ENCODE measurements around the gene DERA. TPM values are rescaled to one million over a fixed set of nuclear protein-coding genes. Genes with fewer than 3 reads are reported as not detected.

The DERA gene
- total and polyA plus RNA-seq, 2 donors from 2014 or later: 40.2 to 59.5 TPM

DNA sequence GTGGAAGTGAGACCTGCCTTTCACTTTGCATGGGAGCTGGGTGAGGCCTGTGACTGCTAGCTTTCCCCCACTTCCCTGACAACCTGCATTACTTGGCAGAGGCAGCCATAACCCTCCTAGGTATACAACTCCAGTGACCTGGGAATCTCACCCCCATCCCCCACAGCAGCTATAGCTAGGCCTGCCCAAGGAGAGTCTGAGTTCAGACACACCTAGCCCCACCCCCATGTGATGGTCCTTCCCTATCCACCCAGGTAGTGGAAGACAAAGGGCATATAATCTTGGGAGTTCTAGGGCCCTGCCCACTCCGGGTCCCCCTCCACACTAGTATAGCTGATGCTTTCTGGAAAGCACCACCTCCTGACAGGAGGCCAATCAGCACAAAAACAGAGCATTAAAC is 35.3 kb upstream of the DERA start:
- H3K9me3 ChIP-seq (ENCODE audit: control insufficient read depth in 2 of 3, insufficient read depth in 1 of 3, low read length in 3 of 3): no peaks in the 10 kb centered on the region
- H3K4me1 ChIP-seq (ENCODE audit: control insufficient read depth in 2 of 3, insufficient read depth in 2 of 3, low read depth in 1 of 3, low read length in 3 of 3): no peaks in the 10 kb centered on the region
- H3K27ac ChIP-seq (ENCODE audit: low read depth in 2 of 2, low read length in 2 of 2): no peak overlapping the region
- intact Hi-C loops (cut with DNase I): no loop called here
- TF ChIP-seq, protein P1, sequence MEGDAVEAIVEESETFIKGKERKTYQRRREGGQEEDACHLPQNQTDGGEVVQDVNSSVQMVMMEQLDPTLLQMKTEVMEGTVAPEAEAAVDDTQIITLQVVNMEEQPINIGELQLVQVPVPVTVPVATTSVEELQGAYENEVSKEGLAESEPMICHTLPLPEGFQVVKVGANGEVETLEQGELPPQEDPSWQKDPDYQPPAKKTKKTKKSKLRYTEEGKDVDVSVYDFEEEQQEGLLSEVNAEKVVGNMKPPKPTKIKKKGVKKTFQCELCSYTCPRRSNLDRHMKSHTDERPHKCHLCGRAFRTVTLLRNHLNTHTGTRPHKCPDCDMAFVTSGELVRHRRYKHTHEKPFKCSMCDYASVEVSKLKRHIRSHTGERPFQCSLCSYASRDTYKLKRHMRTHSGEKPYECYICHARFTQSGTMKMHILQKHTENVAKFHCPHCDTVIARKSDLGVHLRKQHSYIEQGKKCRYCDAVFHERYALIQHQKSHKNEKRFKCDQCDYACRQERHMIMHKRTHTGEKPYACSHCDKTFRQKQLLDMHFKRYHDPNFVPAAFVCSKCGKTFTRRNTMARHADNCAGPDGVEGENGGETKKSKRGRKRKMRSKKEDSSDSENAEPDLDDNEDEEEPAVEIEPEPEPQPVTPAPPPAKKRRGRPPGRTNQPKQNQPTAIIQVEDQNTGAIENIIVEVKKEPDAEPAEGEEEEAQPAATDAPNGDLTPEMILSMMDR (IDR thresholded peaks at IDR 0.05; ENCODE audit: borderline replicate concordance, extremely low read depth, insufficient read depth): no peak
- H3K9ac ChIP-seq (ENCODE audit: low read length in 3 of 3): no peak overlapping the region
- FAIRE-seq (no peak), DNase-seq (no peak)
- no peak overlapping the region for H3K4me3 ChIP-seq (ENCODE audit: low read length in 3 of 3)
- no peaks in the 10 kb centered on the region for H3K27me3 ChIP-seq (ENCODE audit: control insufficient read depth, insufficient read depth, low read length)
- H3K36me3 ChIP-seq (ENCODE audit: control insufficient read depth in 2 of 3, insufficient read depth in 3 of 3, low read length in 3 of 3): no peaks in the 10 kb centered on the region

DNA sequence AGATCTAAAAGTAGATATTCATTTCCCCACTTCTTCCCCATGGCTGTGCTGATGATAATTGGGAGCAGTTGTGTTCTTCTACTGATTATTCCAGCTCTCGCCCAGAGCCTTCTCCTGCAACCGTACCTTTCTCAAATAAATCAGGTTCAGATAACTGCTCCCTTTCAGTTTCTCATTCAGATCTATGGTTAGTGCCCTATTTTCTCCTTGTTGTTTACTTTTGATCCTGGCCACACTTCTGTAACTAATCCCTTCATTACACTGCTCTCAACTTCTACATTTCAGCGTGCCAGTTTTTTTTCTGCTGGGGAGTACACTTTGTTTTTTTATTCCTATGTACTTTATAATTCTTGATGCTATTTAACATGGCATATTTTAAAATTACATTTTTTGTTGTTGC is 31.7 kb upstream of the DERA start:
- no peak for FAIRE-seq
- Histone ChIP-seq H3K4me1 (ENCODE audit: control insufficient read depth in 2 of 3, insufficient read depth in 2 of 3, low read depth in 1 of 3, low read length in 3 of 3) (peaks cover 0 to 6% (median 5%) of the 10 kb centered on the region in 3 donors), H3K9ac (ENCODE audit: low read length in 3 of 3) (no peak overlapping the region), H3K4me3 (ENCODE audit: low read length in 3 of 3) (no peak overlapping the region), H3K36me3 (ENCODE audit: control insufficient read depth in 2 of 3, insufficient read depth in 3 of 3, low read length in 3 of 3) (no peaks in the 10 kb centered on the region), H3K9me3 (ENCODE audit: control insufficient read depth in 2 of 3, insufficient read depth in 1 of 3, low read length in 3 of 3) (no peaks in the 10 kb centered on the region), H3K27me3 (ENCODE audit: control insufficient read depth, insufficient read depth, low read length) (no peaks in the 10 kb centered on the region), H3K27ac (ENCODE audit: low read depth in 2 of 2, low read length in 2 of 2) (no peak overlapping the region)
- TF ChIP-seq, protein P1 (IDR thresholded peaks at IDR 0.05; ENCODE audit: borderline replicate concordance, extremely low read depth, insufficient read depth): no peak
- intact Hi-C loops (cut with DNase I): no loop called here
- DNase-seq: no peak

DNA sequence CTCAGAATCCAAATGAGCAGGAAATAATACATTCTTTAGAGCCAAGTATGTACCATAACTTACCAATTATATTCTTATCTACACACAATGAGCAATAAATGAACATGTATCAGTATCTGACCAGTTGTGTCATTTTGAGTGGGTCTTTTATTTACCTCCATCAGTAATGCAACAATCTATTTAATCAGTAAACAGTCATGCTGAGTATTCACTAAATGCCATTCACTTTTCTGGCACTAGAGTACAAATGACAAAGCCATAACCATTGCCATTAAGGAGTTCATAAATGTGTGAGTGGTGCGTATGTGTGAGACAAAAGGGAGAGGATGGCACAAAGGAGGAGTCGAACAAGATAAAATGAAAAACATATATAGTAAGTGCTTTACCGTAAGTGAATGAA is 30.4 kb upstream of the DERA start:
- Histone ChIP-seq H3K27ac (ENCODE audit: low read depth in 2 of 2, low read length in 2 of 2) (no peak overlapping the region), H3K4me1 (ENCODE audit: control insufficient read depth in 2 of 3, insufficient read depth in 2 of 3, low read depth in 1 of 3, low read length in 3 of 3) (peaks cover 0 to 6% (median 5%) of the 10 kb centered on the region in 3 donors), H3K36me3 (ENCODE audit: control insufficient read depth in 2 of 3, insufficient read depth in 3 of 3, low read length in 3 of 3) (no peaks in the 10 kb centered on the region), H3K4me3 (ENCODE audit: low read length in 3 of 3) (no peak overlapping the region), H3K27me3 (ENCODE audit: control insufficient read depth, insufficient read depth, low read length) (no peaks in the 10 kb centered on the region), H3K9ac (ENCODE audit: low read length in 3 of 3) (no peak overlapping the region), H3K9me3 (ENCODE audit: control insufficient read depth in 2 of 3, insufficient read depth in 1 of 3, low read length in 3 of 3) (no peaks in the 10 kb centered on the region)
- TF ChIP-seq, protein P1 (IDR thresholded peaks at IDR 0.05; ENCODE audit: borderline replicate concordance, extremely low read depth, insufficient read depth): no peak
- DNase-seq (no peak), FAIRE-seq (no peak)
- intact Hi-C loops (cut with DNase I): no loop called here

Data from kidney (tissue), 14 donors.